Natural killer cell (primary cell): ENCODE measurements around the gene SCGB2A2. TPM values are rescaled to one million over a fixed set of nuclear protein-coding genes. Genes with fewer than 3 reads are reported as not detected.

ENCODE experiments used
- ATAC-seq, 3 donors: fragments of 150-1000 bp in 2 of 3; fragments of 200-7000 bp in 1 of 3; cut with Tn5 transposase; 1 replicate in 1 of 3; 2 replicates in 2 of 3; pipeline ENCODE4 v1.10.0; 2021; ENCODE audit warnings: mild to moderate bottlenecking in 2 of 3, moderate library complexity in 2 of 3
- DNase-seq, 2 donors: peaks; one replicate each; pipeline versions ENCODE4 v3.0.0 to v3.0.0-alpha.2; 2013 to 2021; ENCODE audit warnings: mixed read lengths in 1 of 2
- H3K27ac ChIP-seq: one replicate; pipeline ENCODE4 v1.5.1; 2013; ENCODE audit warnings: mild to moderate bottlenecking, low read length
- H3K27me3 ChIP-seq: one replicate; pipeline ENCODE4 v1.6.1; 2013; ENCODE audit warnings: low read length; ENCODE audit not compliant: control insufficient read depth, insufficient read depth
- H3K36me3 ChIP-seq: one replicate; pipeline ENCODE4 v1.6.1; 2013; ENCODE audit warnings: low read length; ENCODE audit not compliant: control insufficient read depth, insufficient read depth
- H3K4me1 ChIP-seq: one replicate; pipeline ENCODE4 v1.6.1; 2013; ENCODE audit warnings: low read length; ENCODE audit not compliant: control insufficient read depth, insufficient read depth
- H3K4me3 ChIP-seq: one replicate; pipeline ENCODE4 v1.5.1; 2013; ENCODE audit warnings: low read length
- H3K9me3 ChIP-seq: one replicate; pipeline ENCODE4 v1.6.1; 2013; ENCODE audit warnings: low read length; ENCODE audit not compliant: control insufficient read depth, insufficient read depth
- H3K27ac Mint-ChIP-seq, 2 donors: one replicate each; pipeline ENCODE4 v1.8.0; 2022; ENCODE audit warnings: mild to moderate bottlenecking in 2 of 2, mixed read lengths in 2 of 2, moderate library complexity in 1 of 2
- H3K27me3 Mint-ChIP-seq, 2 donors: one replicate each; pipeline ENCODE4 v1.8.0; 2022; ENCODE audit warnings: low read depth in 2 of 2, mixed read lengths in 2 of 2
- H3K36me3 Mint-ChIP-seq: one replicate; pipeline ENCODE4 v1.8.0; 2022; ENCODE audit warnings: mixed read lengths
- H3K4me1 Mint-ChIP-seq, 2 donors: one replicate each; pipeline ENCODE4 v1.8.0; 2022; ENCODE audit warnings: mixed read lengths in 2 of 2
- H3K4me3 Mint-ChIP-seq: one replicate; pipeline ENCODE4 v1.8.0; 2022; ENCODE audit warnings: mild to moderate bottlenecking, moderate library complexity, mixed read lengths
- H3K9me3 Mint-ChIP-seq, 2 donors: one replicate each; pipeline ENCODE4 v1.8.0; 2022; ENCODE audit warnings: mixed read lengths in 2 of 2
- WGBS: methylation state at CpG from one replicate; pipeline ENCODE4 v1.1.7; 2013; ENCODE audit warnings: missing lambda C conversion rate; ENCODE audit not compliant: insufficient coverage; 5-methylcytosine and 5-hydroxymethylcytosine counted together
- intact Hi-C: fragments of 100-400 bp; cut with micrococcal nuclease; formaldehyde crosslinking; loops from one replicate; pipeline ENCODE4 v1.14.2; 2022
- total RNA-seq, 4 donors: library from RNA; stranded (reverse); fragments of 120-200 nt in 1 of 4; gene quantifications; one replicate each; pipeline versions ENCODE4 v1.2.3 to v1.2.4, GENCODE V29; 2013 to 2022
- TF ChIP-seq, protein P1 (sequence below): fragments of 200-600 bp; IDR thresholded peaks from one replicate; pipeline ENCODE4 v1.8.0; 2022; ENCODE audit warnings: antibody characterized with exemption

The SCGB2A2 gene
- total RNA-seq, 3 donors from 2014 or later (not counting 1 experiment from before 2014, with no cell fraction given) = not detected

DNA sequence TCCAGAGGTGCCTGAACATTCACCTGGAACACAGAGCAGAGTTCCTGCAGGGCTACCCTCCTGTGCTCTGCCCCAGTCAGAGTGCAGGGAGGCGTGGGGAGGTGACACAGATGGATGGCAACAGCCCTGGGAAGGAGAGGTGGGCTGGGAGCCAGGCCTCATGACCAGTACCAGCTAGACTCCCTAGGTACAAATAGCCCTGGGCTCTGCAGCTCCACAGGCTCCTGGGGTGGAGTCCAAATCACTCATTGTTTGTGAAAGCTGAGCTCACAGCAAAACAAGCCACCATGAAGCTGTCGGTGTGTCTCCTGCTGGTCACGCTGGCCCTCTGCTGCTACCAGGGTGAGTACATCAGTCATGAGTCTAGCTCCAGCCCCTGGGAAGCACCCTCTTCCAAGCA is 27.9 kb upstream of the SCGB2A2 start, which contains the start of gene SCGB1D2:
TSS of gene SCGB1D2 (plus strand) at position 219 of the 400 bp plus-strand sequence. CDS start at position 288, 69 bp downstream.
- H3K36me3 Mint-ChIP-seq = no peaks in the 10 kb centered on the region
- no peak within 1 kb of the TSS for H3K4me3 Mint-ChIP-seq
- H3K4me3 ChIP-seq = no peak within 1 kb of the TSS
- intact Hi-C loops = no loop called here
- H3K4me1 Mint-ChIP-seq = no peaks in the 10 kb centered on the region
- H3K27ac ChIP-seq = no peak within 1 kb of the TSS
- no peak for DNase-seq
- H3K27me3 Mint-ChIP-seq = peaks cover 18 to 39% of the 10 kb centered on the region in 2 donors
- H3K36me3 ChIP-seq = no peaks in the 10 kb centered on the region
- no peaks in the 10 kb centered on the region for H3K9me3 Mint-ChIP-seq
- H3K9me3 ChIP-seq = no peaks in the 10 kb centered on the region
- TF ChIP-seq, protein P1, sequence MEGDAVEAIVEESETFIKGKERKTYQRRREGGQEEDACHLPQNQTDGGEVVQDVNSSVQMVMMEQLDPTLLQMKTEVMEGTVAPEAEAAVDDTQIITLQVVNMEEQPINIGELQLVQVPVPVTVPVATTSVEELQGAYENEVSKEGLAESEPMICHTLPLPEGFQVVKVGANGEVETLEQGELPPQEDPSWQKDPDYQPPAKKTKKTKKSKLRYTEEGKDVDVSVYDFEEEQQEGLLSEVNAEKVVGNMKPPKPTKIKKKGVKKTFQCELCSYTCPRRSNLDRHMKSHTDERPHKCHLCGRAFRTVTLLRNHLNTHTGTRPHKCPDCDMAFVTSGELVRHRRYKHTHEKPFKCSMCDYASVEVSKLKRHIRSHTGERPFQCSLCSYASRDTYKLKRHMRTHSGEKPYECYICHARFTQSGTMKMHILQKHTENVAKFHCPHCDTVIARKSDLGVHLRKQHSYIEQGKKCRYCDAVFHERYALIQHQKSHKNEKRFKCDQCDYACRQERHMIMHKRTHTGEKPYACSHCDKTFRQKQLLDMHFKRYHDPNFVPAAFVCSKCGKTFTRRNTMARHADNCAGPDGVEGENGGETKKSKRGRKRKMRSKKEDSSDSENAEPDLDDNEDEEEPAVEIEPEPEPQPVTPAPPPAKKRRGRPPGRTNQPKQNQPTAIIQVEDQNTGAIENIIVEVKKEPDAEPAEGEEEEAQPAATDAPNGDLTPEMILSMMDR = no peak
- ATAC-seq = no peak
- no peak within 1 kb of the TSS for H3K27ac Mint-ChIP-seq
- WGBS = 34% methylated on average over 3 of the region's 3 CpGs
- H3K27me3 ChIP-seq = peaks cover 12% of the 10 kb centered on the region
- no peaks in the 10 kb centered on the region for H3K4me1 ChIP-seq

DNA sequence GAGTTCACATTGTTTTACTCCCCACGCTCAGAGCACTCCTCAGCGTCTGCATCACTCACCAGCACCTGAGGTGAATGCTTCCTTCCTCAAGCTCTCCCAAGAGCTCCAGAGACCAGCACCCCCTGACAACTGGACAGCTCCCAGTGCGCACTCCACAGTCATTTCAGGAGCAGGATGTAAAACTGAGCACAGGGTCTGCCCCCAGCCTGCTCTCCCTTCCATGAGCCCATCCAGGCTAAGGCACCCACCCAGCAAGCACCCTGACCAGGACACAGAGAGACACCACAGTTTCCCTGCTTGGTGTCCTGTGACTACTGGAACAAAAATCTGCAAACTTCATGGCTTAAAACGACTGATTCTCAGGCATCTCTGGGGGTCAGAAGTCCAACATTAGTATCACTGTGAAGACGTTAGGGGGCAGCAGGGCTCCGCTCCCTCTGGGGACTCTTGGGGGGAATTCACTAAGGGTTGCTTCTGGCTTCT is 24.6 kb upstream of the SCGB2A2 start:
- ATAC-seq (no peak), DNase-seq (no peak)
- peaks cover 11 to 47% of the 10 kb centered on the region in 2 donors for H3K27me3 Mint-ChIP-seq
- Histone ChIP-seq H3K9me3 (peaks cover under 1% of the 10 kb centered on the region), H3K27ac (no peak overlapping the region), H3K4me1 (no peaks in the 10 kb centered on the region), H3K36me3 (no peaks in the 10 kb centered on the region), H3K4me3 (no peak overlapping the region), H3K27me3 (peaks cover 13% of the 10 kb centered on the region)
- intact Hi-C loops = no loop called here
- H3K9me3 Mint-ChIP-seq = peaks cover 6 to 8% of the 10 kb centered on the region in 2 donors
- H3K4me1 Mint-ChIP-seq = no peaks in the 10 kb centered on the region
- no peak overlapping the region for H3K27ac Mint-ChIP-seq
- peaks cover 12% of the 10 kb centered on the region for H3K36me3 Mint-ChIP-seq
- TF ChIP-seq, protein P1 = no peak
- no peak overlapping the region for H3K4me3 Mint-ChIP-seq
- WGBS = 23% methylated on average over 6 of the region's 6 CpGs

DNA sequence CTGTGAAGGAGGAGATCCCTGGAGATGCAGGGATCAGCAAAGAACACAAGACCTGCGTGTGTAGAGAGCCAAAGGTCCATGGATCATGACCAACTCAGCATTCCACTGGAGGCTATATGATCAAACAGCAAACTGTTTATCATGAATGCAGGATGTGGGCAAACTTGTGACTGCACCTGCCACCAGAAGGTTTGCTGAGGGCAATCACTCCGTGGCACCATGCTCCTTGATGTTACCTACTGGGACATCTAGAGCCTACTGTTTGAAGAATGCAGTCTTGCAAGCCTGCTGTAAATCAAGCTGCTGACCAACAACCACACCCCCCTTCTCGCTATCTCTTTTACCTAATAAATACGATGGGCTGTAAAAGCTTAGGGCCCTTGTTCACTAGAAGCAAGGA is 18.3 kb upstream of the SCGB2A2 start:
- peaks cover 15 to 20% of the 10 kb centered on the region in 2 donors for H3K9me3 Mint-ChIP-seq

More for the DNA sequence above, 18.3 kb upstream of the SCGB2A2 start:
- no peak for DNase-seq
- H3K4me1 ChIP-seq = no peaks in the 10 kb centered on the region
- no peaks in the 10 kb centered on the region for H3K36me3 ChIP-seq
- H3K4me3 Mint-ChIP-seq = no peak overlapping the region
- H3K9me3 ChIP-seq = peaks cover 28% of the 10 kb centered on the region
- TF ChIP-seq, protein P1 = no peak
- peaks cover 40% of the 10 kb centered on the region for H3K36me3 Mint-ChIP-seq
- no peak overlapping the region for H3K4me3 ChIP-seq
- no peak overlapping the region for H3K27ac Mint-ChIP-seq
- no peak for ATAC-seq
- H3K27ac ChIP-seq = no peak overlapping the region
- 58% methylated on average over 4 of the region's 4 CpGs for WGBS
- intact Hi-C loops = no loop called here
- H3K27me3 Mint-ChIP-seq = peaks cover 6 to 36% of the 10 kb centered on the region in 2 donors
- H3K4me1 Mint-ChIP-seq = no peaks in the 10 kb centered on the region
- peaks cover 6% of the 10 kb centered on the region for H3K27me3 ChIP-seq
